Lower leg skin (tissue), 4 donors: ENCODE results near the gene MAN1A1. TPM values are rescaled to one million over a fixed set of nuclear protein-coding genes. Genes with fewer than 3 reads are reported as not detected.

Experiments
- DNase-seq, 2 donors: peaks; one replicate each; pipeline ENCODE4 v3.0.0-alpha.2; 2019; ENCODE audit warnings: low spot score in 2 of 2
- H3K4me3 ChIP-seq: fragments of 200-600 bp; sonication (generic); 2 replicates; pipeline ENCODE4 v1.5.1; 2017; ENCODE audit warnings: mild to moderate bottlenecking, low read depth; ENCODE audit not compliant: poor library complexity, severe bottlenecking
- POLR2A ChIP-seq, 2 donors: fragments of 450-650 bp; IDR thresholded peaks; one replicate each; pipeline ENCODE4 v1.6.1; 2016 to 2017; ENCODE audit warnings: antibody characterized with exemption in 2 of 2, mild to moderate bottlenecking in 1 of 2, moderate library complexity in 1 of 2
- WGBS, 2 donors: methylation state at CpG; one replicate each; pipeline ENCODE4 v1.1.5; 2018; 5-methylcytosine and 5-hydroxymethylcytosine counted together
- intact Hi-C: fragments of 100-400 bp; cut with DNase I; formaldehyde crosslinking; loops from one replicate; pipeline ENCODE4 v1.15.0; 2023; ENCODE audit warnings: low total_unique reads
- total RNA-seq, 4 donors: library from RNA; depleted of rRNA; stranded (reverse); fragments of >200 nt; gene quantifications; one replicate each; pipeline ENCODE4 v1.1.0, GENCODE V29; 2016
- TF ChIP-seq, protein P1 (sequence below), 3 donors: fragments of 450-650 bp; IDR thresholded peaks; one replicate each; pipeline ENCODE4 v1.5.1; 2016; ENCODE audit warnings: antibody characterized with exemption in 3 of 3, mild to moderate bottlenecking in 3 of 3, moderate library complexity in 2 of 3

Gene MAN1A1
- total RNA-seq, 4 donors from 2014 or later = 33.5 to 85.7 (median 37.1) TPM

DNA sequence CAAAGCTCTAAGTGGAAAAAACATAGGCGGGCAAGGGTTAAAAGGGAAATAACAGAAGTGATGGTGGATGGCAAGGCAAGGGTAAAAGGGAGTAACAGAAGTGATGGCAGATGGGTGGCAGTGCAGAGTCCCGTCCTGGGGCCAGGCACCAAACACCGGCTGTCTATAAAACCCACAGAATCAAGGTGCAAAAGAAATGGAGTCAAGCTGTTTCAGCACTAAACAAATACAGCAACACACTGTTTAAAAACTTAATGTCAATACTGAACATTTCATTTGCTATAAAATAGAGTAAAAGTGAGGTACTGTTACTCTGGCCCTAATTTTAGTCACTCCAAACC is 87.6 kb downstream of the MAN1A1 start:
- no peak for TF ChIP-seq POLR2A (IDR thresholded peaks at IDR 0.05)
- TF ChIP-seq, protein P1, sequence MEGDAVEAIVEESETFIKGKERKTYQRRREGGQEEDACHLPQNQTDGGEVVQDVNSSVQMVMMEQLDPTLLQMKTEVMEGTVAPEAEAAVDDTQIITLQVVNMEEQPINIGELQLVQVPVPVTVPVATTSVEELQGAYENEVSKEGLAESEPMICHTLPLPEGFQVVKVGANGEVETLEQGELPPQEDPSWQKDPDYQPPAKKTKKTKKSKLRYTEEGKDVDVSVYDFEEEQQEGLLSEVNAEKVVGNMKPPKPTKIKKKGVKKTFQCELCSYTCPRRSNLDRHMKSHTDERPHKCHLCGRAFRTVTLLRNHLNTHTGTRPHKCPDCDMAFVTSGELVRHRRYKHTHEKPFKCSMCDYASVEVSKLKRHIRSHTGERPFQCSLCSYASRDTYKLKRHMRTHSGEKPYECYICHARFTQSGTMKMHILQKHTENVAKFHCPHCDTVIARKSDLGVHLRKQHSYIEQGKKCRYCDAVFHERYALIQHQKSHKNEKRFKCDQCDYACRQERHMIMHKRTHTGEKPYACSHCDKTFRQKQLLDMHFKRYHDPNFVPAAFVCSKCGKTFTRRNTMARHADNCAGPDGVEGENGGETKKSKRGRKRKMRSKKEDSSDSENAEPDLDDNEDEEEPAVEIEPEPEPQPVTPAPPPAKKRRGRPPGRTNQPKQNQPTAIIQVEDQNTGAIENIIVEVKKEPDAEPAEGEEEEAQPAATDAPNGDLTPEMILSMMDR (IDR thresholded peaks at IDR 0.05) = no peak
- no peak for DNase-seq
- no peak overlapping the region for H3K4me3 ChIP-seq
- 84 to 87% methylated on average over 3 of the region's 3 CpGs for WGBS, 2 donors
- intact Hi-C loops = no loop called here

DNA sequence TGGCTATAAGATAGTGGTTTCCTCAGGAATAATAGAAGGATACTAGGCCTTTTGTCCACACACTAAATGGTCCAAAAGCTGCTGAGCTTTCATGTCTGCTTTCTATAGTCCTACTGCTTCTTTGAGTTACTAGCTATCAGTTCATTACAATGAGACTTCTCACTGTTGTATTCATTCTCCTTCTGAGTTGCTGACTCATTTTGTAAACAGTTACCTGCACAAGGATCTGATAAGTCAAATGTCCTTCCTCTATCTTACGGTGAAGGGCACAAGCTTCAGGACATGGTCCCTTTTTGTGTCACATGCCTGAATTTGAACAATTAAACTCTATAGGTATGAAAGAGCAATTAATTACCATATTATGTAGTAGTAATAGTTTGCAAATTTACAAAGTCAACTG is 90.5 kb downstream of the MAN1A1 start:
- 67 to 85% methylated on average over 1 of the region's 1 CpG for WGBS, 2 donors
- TF ChIP-seq, protein P1 (IDR thresholded peaks at IDR 0.05) = no peak
- TF ChIP-seq POLR2A (IDR thresholded peaks at IDR 0.05) = no peak
- H3K4me3 ChIP-seq = no peak overlapping the region
- intact Hi-C loops = no loop called here
- no peak for DNase-seq

DNA sequence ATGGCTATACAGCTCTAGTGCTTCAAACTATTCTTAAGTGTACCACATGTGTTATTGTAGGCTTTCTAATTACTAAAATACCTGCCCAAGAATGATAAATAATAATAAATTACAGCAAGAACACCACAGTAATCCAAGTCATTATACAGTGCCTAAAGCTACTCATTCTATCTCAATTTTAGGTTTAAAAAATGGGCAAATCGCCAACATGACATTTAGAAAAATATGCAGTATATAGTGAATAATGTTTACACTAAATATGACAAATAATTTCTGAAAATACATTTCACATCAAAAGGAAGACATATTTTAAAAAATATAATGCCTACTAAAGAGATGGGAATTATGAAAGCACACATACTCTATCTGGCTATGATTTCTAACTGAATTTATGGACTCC is 91.8 kb downstream of the MAN1A1 start:
- intact Hi-C loops = no loop called here
- no peak for TF ChIP-seq POLR2A (IDR thresholded peaks at IDR 0.05)
- no peak overlapping the region for H3K4me3 ChIP-seq
- no peak for DNase-seq
- WGBS, 2 donors = 65 to 67% methylated on average over 1 of the region's 1 CpG

DNA sequence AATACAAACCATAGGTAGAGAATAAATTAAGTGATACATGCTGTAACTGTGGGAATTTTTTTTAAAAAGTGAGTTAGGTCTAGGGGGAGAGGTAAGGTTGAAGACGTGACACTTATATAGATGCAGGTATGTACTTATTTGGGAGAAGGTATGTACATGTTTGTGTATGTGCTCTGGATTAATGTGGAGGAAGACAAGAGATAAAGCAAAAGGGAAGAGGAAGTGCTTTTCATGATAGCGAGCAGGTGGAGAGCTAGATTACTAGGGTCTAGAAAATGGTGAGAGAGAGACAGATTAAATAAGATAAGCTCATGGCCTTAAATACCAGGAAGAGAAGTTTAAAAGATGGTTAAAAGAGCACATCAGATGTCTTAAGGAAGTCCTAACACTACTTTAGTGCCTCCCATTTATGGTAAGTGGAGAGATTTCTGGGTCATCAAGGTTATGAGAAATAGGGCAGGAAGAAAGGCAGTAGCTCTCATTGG is 92.5 kb downstream of the MAN1A1 start:
- intact Hi-C loops = no loop called here
- TF ChIP-seq, protein P1 (IDR thresholded peaks at IDR 0.05) = no peak
- no peak for TF ChIP-seq POLR2A (IDR thresholded peaks at IDR 0.05)
- DNase-seq = no peak
- H3K4me3 ChIP-seq = no peak overlapping the region
- WGBS, 2 donors = 95% methylated on average over 2 of the region's 2 CpGs

DNA sequence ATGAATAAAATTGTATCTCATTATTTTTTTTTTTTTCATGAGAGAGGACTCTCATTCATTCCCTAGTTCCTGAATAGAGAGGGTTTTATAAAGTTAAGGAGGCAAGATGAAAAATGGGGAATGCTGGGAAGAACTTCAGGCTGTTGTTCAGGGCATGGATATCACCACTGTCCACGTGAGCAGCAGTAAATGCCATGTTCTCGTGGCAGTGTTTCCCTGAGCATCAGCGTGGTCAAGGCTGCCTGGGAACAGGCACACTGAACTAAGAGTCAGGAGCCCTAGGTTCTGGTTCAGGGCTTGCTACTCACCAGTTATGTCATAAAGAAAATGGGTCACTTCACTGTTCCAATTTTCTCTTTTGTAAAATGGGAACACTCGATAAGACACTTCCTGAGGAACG is 93.2 kb downstream of the MAN1A1 start:
- H3K4me3 ChIP-seq = no peak overlapping the region
- intact Hi-C loops = no loop called here
- DNase-seq = no peak
- WGBS, 2 donors = 90 to 92% methylated on average over 5 of the region's 5 CpGs
- TF ChIP-seq POLR2A (IDR thresholded peaks at IDR 0.05) = no peak
- TF ChIP-seq, protein P1 (IDR thresholded peaks at IDR 0.05) = no peak

DNA sequence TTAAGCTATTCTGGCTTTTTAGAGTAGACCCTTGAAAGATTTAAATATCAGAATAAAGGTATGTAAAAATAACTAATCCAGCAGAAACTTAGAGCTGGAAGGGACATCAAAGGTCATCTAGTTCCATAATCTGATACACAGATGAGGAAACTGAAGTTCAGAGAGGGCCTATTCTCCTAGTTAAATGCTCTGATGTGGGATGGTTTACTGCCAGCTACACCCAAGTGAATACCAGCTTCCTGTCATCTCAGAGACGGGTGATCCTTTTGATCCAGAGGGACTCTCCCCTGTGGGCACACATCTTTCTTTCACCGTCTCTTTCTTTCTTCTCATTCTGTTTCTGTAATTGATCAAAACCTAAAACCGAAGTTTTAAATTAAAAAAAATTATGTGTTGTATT is 94.1 kb downstream of the MAN1A1 start:
- TF ChIP-seq, protein P1 (IDR thresholded peaks at IDR 0.05) = no peak
- TF ChIP-seq POLR2A (IDR thresholded peaks at IDR 0.05) = no peak
- WGBS, 2 donors = 90 to 95% methylated on average over 3 of the region's 3 CpGs

More for the DNA sequence above, 94.1 kb downstream of the MAN1A1 start:
- no peak for DNase-seq
- intact Hi-C loops = no loop called here
- no peak overlapping the region for H3K4me3 ChIP-seq
